Measurements from ENCODE around the gene CTAG2. TPM values are rescaled to one million over a fixed set of nuclear protein-coding genes. Genes with fewer than 3 reads are reported as not detected.

The CTAG2 gene
- total RNA-seq, 2 experiments from 2014 or later, result not detected

GRCh38 chrX:154602766-154603437 lies 50.5 kb downstream of the CTAG2 start:
- BruUV-seq (replicated peaks), result no TSS peak
- POLR2A ChIA-PET, result no interaction called here
- DNase-seq (ENCODE audit: low spot score), result no peak
- Histone ChIP-seq H3K27ac (ENCODE audit: low read depth, low read length, poor library complexity, severe bottlenecking) (no peak overlapping the region), H3K4me3 (ENCODE audit: low read depth, low read length, poor library complexity, severe bottlenecking) (no peak overlapping the region), H3K79me2 (ENCODE audit: insufficient read depth, low read depth, low read length) (no peaks in the 10 kb centered on the region), H3K9me3 (ENCODE audit: low read length) (no peaks in the 10 kb centered on the region), H3K36me3 (ENCODE audit: insufficient read depth, low read length) (no peaks in the 10 kb centered on the region), H2AFZ (ENCODE audit: low read length) (no peak overlapping the region), H3K4me2 (ENCODE audit: low read length) (no peak overlapping the region), H3K9me2 (ENCODE audit: insufficient read depth, low read length) (no peaks in the 10 kb centered on the region), H3K4me1 (ENCODE audit: insufficient read depth, low read length, poor library complexity, severe bottlenecking) (no peaks in the 10 kb centered on the region), H4K20me1 (ENCODE audit: insufficient read depth, low read length) (no peaks in the 10 kb centered on the region)
- TF ChIP-seq CTCF (conservative IDR thresholded peaks at IDR 0.05; ENCODE audit: low read length), result no peak
- no peak for TF ChIP-seq EZH2phosphoT487 (IDR thresholded peaks at IDR 0.05; ENCODE audit: borderline replicate concordance, low read depth, low read length)
- CTCF ChIA-PET (ENCODE audit: unreplicated experiment), result no interaction called here
- intact Hi-C loops (cut with micrococcal nuclease; ENCODE audit: unreplicated experiment), result no loop called here

- Histone ChIP-seq H3K36me3 (ENCODE audit: insufficient read depth, low read length) (no peaks in the 10 kb centered on the region), H4K20me1 (ENCODE audit: insufficient read depth, low read length) (no peaks in the 10 kb centered on the region), H3K4me3 (ENCODE audit: low read depth, low read length, poor library complexity, severe bottlenecking) (no peak overlapping the region), H2AFZ (ENCODE audit: low read length) (no peak overlapping the region), H3K9me2 (ENCODE audit: insufficient read depth, low read length) (no peaks in the 10 kb centered on the region), H3K27ac (ENCODE audit: low read depth, low read length, poor library complexity, severe bottlenecking) (no peak overlapping the region), H3K4me2 (ENCODE audit: low read length) (no peak overlapping the region), H3K9me3 (ENCODE audit: low read length) (no peaks in the 10 kb centered on the region), H3K4me1 (ENCODE audit: insufficient read depth, low read length, poor library complexity, severe bottlenecking) (no peaks in the 10 kb centered on the region), H3K79me2 (ENCODE audit: insufficient read depth, low read depth, low read length) (no peaks in the 10 kb centered on the region)
- intact Hi-C loops (cut with micrococcal nuclease; ENCODE audit: unreplicated experiment), result no loop called here
- no TSS peak for BruUV-seq (replicated peaks)
- ChIA-PET POLR2A (no interaction called here), CTCF (ENCODE audit: unreplicated experiment) (no interaction called here)
- DNase-seq (ENCODE audit: low spot score), result no peak
- TF ChIP-seq CTCF (conservative IDR thresholded peaks at IDR 0.05; ENCODE audit: low read length), result no peak
Measured at GRCh38 chrX:154602226-154602625, 51.2 kb downstream of the CTAG2 start.

Small RNAs within 50 kb of the gene (small RNA-seq; reads per million reads assigned to genes)
- gene AC244090.1, result not detected
- gene AC244107.2, result not detected

Other genes with a start within 250 kb of the CTAG2 start
- gene DNASE1L1, start 244.3 kb downstream of the CTAG2 start, total RNA-seq (2014; rRNA removed; shearing (Covaris generic)), result 13.4 and 23.1 TPM in 2 replicates
- gene DNASE1L1, start 244.3 kb downstream of the CTAG2 start, total RNA-seq (2022), result 21.5 and 30.1 TPM in 2 replicates
- gene TAFAZZIN, start 242.0 kb downstream of the CTAG2 start, total RNA-seq (2014; rRNA removed; shearing (Covaris generic)), result 74.2 and 94.5 TPM in 2 replicates
- 85.3 and 104 TPM in 2 replicates for gene TAFAZZIN, start 242.0 kb downstream of the CTAG2 start, total RNA-seq (2022)
- gene ATP6AP1, start 224.9 kb downstream of the CTAG2 start, total RNA-seq (2014; rRNA removed; shearing (Covaris generic)), result 22.2 and 26.4 TPM in 2 replicates
- gene ATP6AP1, start 224.9 kb downstream of the CTAG2 start, total RNA-seq (2022), result 37.4 and 39.5 TPM in 2 replicates
- 101 and 103 TPM in 2 replicates for gene GDI1, start 216.4 kb downstream of the CTAG2 start, total RNA-seq (2014; rRNA removed; shearing (Covaris generic))
- gene GDI1, start 216.4 kb downstream of the CTAG2 start, total RNA-seq (2022), result 76.6 and 93.6 TPM in 2 replicates
- 28.1 and 30.8 TPM in 2 replicates for gene FAM50A, start 209.4 kb downstream of the CTAG2 start, total RNA-seq (2014; rRNA removed; shearing (Covaris generic))
- gene FAM50A, start 209.4 kb downstream of the CTAG2 start, total RNA-seq (2022), result 49.0 and 55.1 TPM in 2 replicates
- gene PLXNA3, start 195.3 kb downstream of the CTAG2 start, total RNA-seq (2014; rRNA removed; shearing (Covaris generic)), result 0.28 and 5.6 TPM in 2 replicates
- gene PLXNA3, start 195.3 kb downstream of the CTAG2 start, total RNA-seq (2022), result 5.2 and 8.0 TPM in 2 replicates
- 53.2 and 70.1 TPM in 2 replicates for gene LAGE3, start 174.3 kb downstream of the CTAG2 start, total RNA-seq (2014; rRNA removed; shearing (Covaris generic))
- 31.3 and 40.6 TPM in 2 replicates for gene LAGE3, start 174.3 kb downstream of the CTAG2 start, total RNA-seq (2022)
- gene UBL4A, start 167.0 kb downstream of the CTAG2 start, total RNA-seq (2014; rRNA removed; shearing (Covaris generic)), result 76.0 and 89.9 TPM in 2 replicates
- 49.4 and 49.7 TPM in 2 replicates for gene UBL4A, start 167.0 kb downstream of the CTAG2 start, total RNA-seq (2022)
- 12.4 and 14.1 TPM in 2 replicates for gene SLC10A3, start 162.9 kb downstream of the CTAG2 start, total RNA-seq (2014; rRNA removed; shearing (Covaris generic))
- 12.7 and 15.6 TPM in 2 replicates for gene SLC10A3, start 162.9 kb downstream of the CTAG2 start, total RNA-seq (2022)
- gene FAM3A, start 137.3 kb downstream of the CTAG2 start, total RNA-seq (2014; rRNA removed; shearing (Covaris generic)), result 15.3 and 16.4 TPM in 2 replicates
- 21.9 and 24.6 TPM in 2 replicates for gene FAM3A, start 137.3 kb downstream of the CTAG2 start, total RNA-seq (2022)
- gene G6PD, start 106.7 kb downstream of the CTAG2 start, total RNA-seq (2014; rRNA removed; shearing (Covaris generic)), result 21.6 and 26.1 TPM in 2 replicates
- gene G6PD, start 106.7 kb downstream of the CTAG2 start, total RNA-seq (2022), result 40.9 and 47.1 TPM in 2 replicates
- 9.9 and 14.3 TPM in 2 replicates for gene IKBKG, start 106.0 kb downstream of the CTAG2 start, total RNA-seq (2014; rRNA removed; shearing (Covaris generic))
- gene IKBKG, start 106.0 kb downstream of the CTAG2 start, total RNA-seq (2022), result 31.6 and 34.4 TPM in 2 replicates
- gene CTAG1A, start 68.4 kb downstream of the CTAG2 start, total RNA-seq (2014; rRNA removed; shearing (Covaris generic)), result 0.36 TPM in 1 of 2 replicates, not detected in the other
- not detected in 2 replicates for gene CTAG1A, start 68.4 kb downstream of the CTAG2 start, total RNA-seq (2022)
- gene CTAG1B, start 34.3 kb downstream of the CTAG2 start, total RNA-seq (2014; rRNA removed; shearing (Covaris generic)), result not detected in 2 replicates
- not detected in 2 replicates for gene CTAG1B, start 34.3 kb downstream of the CTAG2 start, total RNA-seq (2022)
- gene GAB3, start 97.5 kb upstream of the CTAG2 start, total RNA-seq (2014; rRNA removed; shearing (Covaris generic)), result 0.09 TPM in 1 of 2 replicates, not detected in the other
- gene GAB3, start 97.5 kb upstream of the CTAG2 start, total RNA-seq (2022), result 0.38 and 0.53 TPM in 2 replicates
- gene DKC1, start 109.3 kb upstream of the CTAG2 start, total RNA-seq (2014; rRNA removed; shearing (Covaris generic)), result 67.7 and 93.3 TPM in 2 replicates
- gene DKC1, start 109.3 kb upstream of the CTAG2 start, total RNA-seq (2022), result 134 and 138 TPM in 2 replicates
- 0.75 and 3.5 TPM in 2 replicates for gene MPP1, start 151.9 kb upstream of the CTAG2 start, total RNA-seq (2014; rRNA removed; shearing (Covaris generic))
- 1.2 and 2.6 TPM in 2 replicates for gene MPP1, start 151.9 kb upstream of the CTAG2 start, total RNA-seq (2022)
- not detected in 2 replicates for gene SMIM9, start 181.1 kb upstream of the CTAG2 start, total RNA-seq (2014; rRNA removed; shearing (Covaris generic))
- gene SMIM9, start 181.1 kb upstream of the CTAG2 start, total RNA-seq (2022), result not detected in 2 replicates
- 6.3 and 14.1 TPM in 2 replicates for gene F8A1, start 232.8 kb upstream of the CTAG2 start, total RNA-seq (2014; rRNA removed; shearing (Covaris generic))
- 40.8 and 42.4 TPM in 2 replicates for gene F8A1, start 232.8 kb upstream of the CTAG2 start, total RNA-seq (2022)